Smooth muscle cell (in vitro differentiated cells): ENCODE results near the gene ONECUT3. TPM values are rescaled to one million over a fixed set of nuclear protein-coding genes. Genes with fewer than 3 reads are reported as not detected.

Experiments used
- DNase-seq: peaks from one replicate; lab custom pipeline; 2025; ENCODE audit not compliant: unreplicated experiment; lab: John Stamatoyannopoulos, UW
- H2AFZ ChIP-seq: fragments of 200-600 bp; sonication (generic); 2 replicates; pipeline ENCODE4 v1.6.0; 2016; ENCODE audit warnings: antibody characterized with exemption, low read depth, mild to moderate bottlenecking
- H3F3A ChIP-seq: fragments of 200-600 bp; sonication (generic); 2 replicates; pipeline ENCODE4 v1.6.0; 2017; ENCODE audit warnings: antibody characterized with exemption, low read depth
- H3K27ac ChIP-seq: fragments of 200-600 bp; sonication (generic); 2 replicates; pipeline ENCODE4 v1.5.1; 2016; ENCODE audit warnings: low read depth, mild to moderate bottlenecking
- H3K27me3 ChIP-seq: fragments of 200-600 bp; sonication (generic); 2 replicates; pipeline ENCODE4 v1.6.1; 2016; ENCODE audit warnings: low read depth, mild to moderate bottlenecking
- H3K36me3 ChIP-seq: fragments of 200-600 bp; sonication (generic); 2 replicates; pipeline ENCODE4 v1.5.1; 2016; ENCODE audit warnings: low read depth
- H3K4me1 ChIP-seq: fragments of 200-600 bp; sonication (generic); 2 replicates; pipeline ENCODE4 v1.5.1; 2016; ENCODE audit warnings: low read depth
- H3K4me2 ChIP-seq: fragments of 200-600 bp; sonication (generic); 2 replicates; pipeline ENCODE4 v1.6.0; 2016; ENCODE audit warnings: mild to moderate bottlenecking
- H3K4me3 ChIP-seq: fragments of 200-600 bp; sonication (generic); 2 replicates; pipeline ENCODE4 v1.5.1; 2016; ENCODE audit warnings: mild to moderate bottlenecking
- H3K79me2 ChIP-seq: fragments of 200-600 bp; sonication (generic); 2 replicates; pipeline ENCODE4 v1.6.0; 2016; ENCODE audit warnings: low read depth, mild to moderate bottlenecking
- H3K9ac ChIP-seq: fragments of 200-600 bp; sonication (generic); 2 replicates; pipeline ENCODE4 v1.6.0; 2016; ENCODE audit warnings: low read depth
- H3K9me3 ChIP-seq: fragments of 200-600 bp; sonication (generic); replicated peaks from 2 replicates; pipeline ENCODE4 v1.5.1; 2016; ENCODE audit warnings: low read depth
- H4K20me1 ChIP-seq: fragments of 200-600 bp; sonication (generic); 2 replicates; pipeline ENCODE4 v1.6.0; 2016; ENCODE audit warnings: low read depth
- CTCF ChIP-seq: fragments of 200-600 bp; sonication (generic); IDR thresholded peaks from 2 replicates; pipeline ENCODE4 v1.5.1; 2017; ENCODE audit warnings: borderline replicate concordance, mild to moderate bottlenecking, antibody characterized with exemption; ENCODE audit not compliant: insufficient read depth, poor library complexity, severe bottlenecking
- WGBS: methylation state at CpG from one replicate; pipeline ENCODE4 v1.1.7; 2016; ENCODE audit warnings: low lambda C conversion rate; 5-methylcytosine and 5-hydroxymethylcytosine counted together
- microRNA counts: library from miRNA; unstranded; fragments of <30 nt; microRNA quantifications from one replicate; lab custom pipeline; 2016
- microRNA-seq: library from miRNA; unstranded; fragments of <30 nt; microRNA quantifications from one replicate; pipeline ENCODE4, GENCODE V29; 2016; ENCODE audit warnings: borderline number of aligned reads
- polyA plus RNA-seq: library from polyadenylated mRNA; unstranded; fragments of >200 nt; fragmentation: Nextera tagmentation; extraction: Ambion mirVana; gene quantifications from 2 replicates; pipeline ENCODE4 v1.2.1, GENCODE V29; 2016
- small RNA-seq: library from RNA; depleted of rRNA; stranded (forward); fragments of <200 nt; gene quantifications from one replicate; pipeline ENCODE3, GENCODE V24; 2014
- total RNA-seq: library from RNA; depleted of rRNA; stranded (reverse); fragments of >200 nt; gene quantifications from 2 replicates; pipeline ENCODE4 v1.2.3, GENCODE V29; 2014

The ONECUT3 gene
- total and polyA plus RNA-seq, 2 experiments from 2014 or later = not detected

DNA sequence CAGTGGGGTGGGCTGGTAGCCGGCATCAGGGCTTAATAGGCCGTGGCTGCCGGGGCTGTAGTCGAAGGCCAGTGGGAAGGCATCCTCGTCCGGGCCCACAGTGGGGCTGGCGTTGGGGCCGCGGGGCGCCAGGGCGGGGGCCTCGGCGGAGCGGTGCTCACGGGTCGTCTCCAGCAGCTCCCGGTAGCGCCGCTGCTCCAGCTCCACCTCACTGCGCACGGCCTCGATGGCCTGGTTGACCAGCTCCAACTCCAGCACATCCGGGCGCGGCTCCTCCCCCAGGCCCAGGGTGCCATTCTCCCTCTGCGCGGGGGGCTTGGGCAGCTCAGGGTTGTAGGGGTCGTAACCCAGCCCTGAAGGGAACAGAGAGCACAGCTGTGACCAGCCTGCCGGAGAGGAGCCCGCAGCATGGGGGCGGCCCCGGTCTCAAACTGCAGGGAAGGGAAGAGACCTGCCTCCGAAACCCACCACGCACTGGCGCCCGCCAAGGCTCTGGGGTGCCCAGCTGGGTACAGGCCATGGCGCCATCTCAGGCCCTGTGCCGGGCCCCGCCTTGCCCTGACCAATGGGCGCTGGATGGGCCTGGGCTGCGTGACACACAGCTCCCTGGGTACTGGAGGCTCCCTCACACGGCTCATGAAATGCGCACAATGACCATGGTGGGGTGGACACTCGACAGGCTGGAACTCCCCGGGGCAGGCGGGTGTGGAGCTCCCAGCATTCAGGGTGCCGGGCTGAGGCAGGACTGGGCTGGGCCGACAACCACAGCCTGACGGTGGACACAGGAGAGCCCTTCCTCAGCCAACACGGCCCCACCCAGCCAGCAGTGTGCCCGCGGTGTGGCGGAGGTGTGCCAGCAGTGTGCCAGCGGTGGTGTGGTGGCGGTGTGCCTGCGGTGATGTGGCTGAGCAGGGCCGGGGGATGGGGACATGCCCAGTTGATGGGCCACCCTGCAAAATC is 75.3 kb downstream of the ONECUT3 start:
- H3K27me3 ChIP-seq = no peaks in the 10 kb centered on the region
- peaks cover 6% of the 10 kb centered on the region for H3K79me2 ChIP-seq
- no peaks in the 10 kb centered on the region for H3K36me3 ChIP-seq
- H3K4me3 ChIP-seq = no peak overlapping the region
- WGBS = 97% methylated on average over 41 of the region's 57 CpGs
- H3K9ac ChIP-seq = no peak overlapping the region
- no peak for DNase-seq
- H4K20me1 ChIP-seq = peaks cover 68% of the 10 kb centered on the region
- TF ChIP-seq CTCF = no peak
- no peak overlapping the region for H3K27ac ChIP-seq
- H3K4me1 ChIP-seq = no peaks in the 10 kb centered on the region
- H3K4me2 ChIP-seq = no peak overlapping the region
- H3K9me3 ChIP-seq = no peaks in the 10 kb centered on the region
- no peak overlapping the region for H2AFZ ChIP-seq
- H3F3A ChIP-seq = no peaks in the 10 kb centered on the region

GRCh38 chr19:1829958-1830357 is 76.7 kb downstream of the ONECUT3 start:
- Histone ChIP-seq H3K4me1 (no peaks in the 10 kb centered on the region), H4K20me1 (peaks cover 82% of the 10 kb centered on the region), H3K4me2 (no peak overlapping the region), H3K79me2 (peaks cover 20% of the 10 kb centered on the region), H3K27me3 (no peaks in the 10 kb centered on the region), H3K9me3 (no peaks in the 10 kb centered on the region), H3K27ac (no peak overlapping the region), H3K36me3 (no peaks in the 10 kb centered on the region), H3K4me3 (no peak overlapping the region), H3F3A (no peaks in the 10 kb centered on the region), H2AFZ (no peak overlapping the region), H3K9ac (no peak overlapping the region)
- 96% methylated on average over 11 of the region's 11 CpGs for WGBS
- TF ChIP-seq CTCF = no peak
- DNase-seq = no peak

DNA sequence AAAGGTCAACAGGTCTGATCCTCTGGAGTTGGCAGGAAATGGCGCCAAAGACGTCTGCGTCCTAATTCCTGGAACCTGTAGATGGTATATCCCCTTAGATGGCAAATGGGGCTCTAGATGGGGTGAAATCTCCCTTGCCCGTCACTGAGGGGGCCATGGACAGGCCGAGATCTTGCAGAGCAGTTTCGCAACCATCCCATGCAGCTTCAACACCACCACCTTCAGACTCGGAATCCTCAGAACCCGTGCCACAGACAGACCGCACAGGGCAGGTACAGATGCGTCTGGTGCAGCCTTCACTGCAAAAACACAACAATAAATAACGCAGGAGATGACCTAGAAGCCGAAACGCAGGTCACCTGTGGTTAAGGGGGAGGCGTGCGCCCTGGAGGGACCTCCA is 77.3 kb downstream of the ONECUT3 start:
- peaks cover 88% of the 10 kb centered on the region for H4K20me1 ChIP-seq
- 96% methylated on average over 15 of the region's 15 CpGs for WGBS
- no peak overlapping the region for H3K9ac ChIP-seq

More for the DNA sequence above, 77.3 kb downstream of the ONECUT3 start:
- no peaks in the 10 kb centered on the region for H3K4me1 ChIP-seq
- H3K4me2 ChIP-seq = no peak overlapping the region
- H3K27ac ChIP-seq = no peak overlapping the region
- no peak for TF ChIP-seq CTCF
- H2AFZ ChIP-seq = no peak overlapping the region
- H3K36me3 ChIP-seq = no peaks in the 10 kb centered on the region
- H3K9me3 ChIP-seq = no peaks in the 10 kb centered on the region
- H3K4me3 ChIP-seq = no peak overlapping the region
- no peak for DNase-seq
- peaks cover 26% of the 10 kb centered on the region for H3K79me2 ChIP-seq
- no peaks in the 10 kb centered on the region for H3F3A ChIP-seq
- H3K27me3 ChIP-seq = no peaks in the 10 kb centered on the region

MicroRNAs within 50 kb of the gene (microRNA counts, 767-probe panel; counts per million panel counts)
- microRNA hsa-miR-1909-3p (lab: Ali Mortazavi, UCI) = 183 counts per million

Small RNAs within 50 kb of the gene (microRNA-seq; reads per million reads assigned to microRNA genes)
- 2.3 reads per million for gene MIR1909

Small RNAs within 50 kb of the gene (small RNA-seq; reads per million reads assigned to genes)
- not detected for gene RF00017

Other genes starting within 250 kb of the ONECUT3 start
- gene ADAMTSL5, start 240.5 kb upstream of the ONECUT3 start, total RNA-seq = 11.1 and 16.4 TPM in 2 replicates
- gene ADAMTSL5, start 240.5 kb upstream of the ONECUT3 start, polyA plus RNA-seq = 24.3 and 37.6 TPM in 2 replicates
- not detected in 2 replicates for gene PLK5, start 229.4 kb upstream of the ONECUT3 start, total RNA-seq
- 0.60 TPM in 1 of 2 replicates, not detected in the other for gene PLK5, start 229.4 kb upstream of the ONECUT3 start, polyA plus RNA-seq
- 28.6 and 41.5 TPM in 2 replicates for gene MEX3D, start 185.2 kb upstream of the ONECUT3 start, total RNA-seq
- gene MEX3D, start 185.2 kb upstream of the ONECUT3 start, polyA plus RNA-seq = 8.4 and 9.3 TPM in 2 replicates
- 40.3 and 50.7 TPM in 2 replicates for gene MBD3, start 160.6 kb upstream of the ONECUT3 start, total RNA-seq
- 47.3 and 52.7 TPM in 2 replicates for gene MBD3, start 160.6 kb upstream of the ONECUT3 start, polyA plus RNA-seq
- gene UQCR11, start 148.0 kb upstream of the ONECUT3 start, total RNA-seq = 32.3 and 40.4 TPM in 2 replicates
- 550 and 592 TPM in 2 replicates for gene UQCR11, start 148.0 kb upstream of the ONECUT3 start, polyA plus RNA-seq
- 76.3 and 89.0 TPM in 2 replicates for gene TCF3, start 100.9 kb upstream of the ONECUT3 start, total RNA-seq
- 145 and 150 TPM in 2 replicates for gene TCF3, start 100.9 kb upstream of the ONECUT3 start, polyA plus RNA-seq
- gene ATP8B3, start 58.8 kb downstream of the ONECUT3 start, total RNA-seq = 2.0 and 2.8 TPM in 2 replicates
- gene ATP8B3, start 58.8 kb downstream of the ONECUT3 start, polyA plus RNA-seq = 3.8 and 3.9 TPM in 2 replicates
- gene REXO1, start 95.0 kb downstream of the ONECUT3 start, total RNA-seq = 5.0 and 10.6 TPM in 2 replicates
- gene REXO1, start 95.0 kb downstream of the ONECUT3 start, polyA plus RNA-seq = 11.6 and 17.9 TPM in 2 replicates
- 4.3 and 5.8 TPM in 2 replicates for gene KLF16, start 110.1 kb downstream of the ONECUT3 start, total RNA-seq
- 15.4 and 16.7 TPM in 2 replicates for gene KLF16, start 110.1 kb downstream of the ONECUT3 start, polyA plus RNA-seq
- 42.9 and 49.2 TPM in 2 replicates for gene ABHD17A, start 132.0 kb downstream of the ONECUT3 start, total RNA-seq
- 98.3 and 106 TPM in 2 replicates for gene ABHD17A, start 132.0 kb downstream of the ONECUT3 start, polyA plus RNA-seq
- 0.49 and 0.58 TPM in 2 replicates for gene ADAT3, start 151.9 kb downstream of the ONECUT3 start, total RNA-seq
- gene ADAT3, start 151.9 kb downstream of the ONECUT3 start, polyA plus RNA-seq = 2.0 and 4.8 TPM in 2 replicates
- gene SCAMP4, start 151.9 kb downstream of the ONECUT3 start, total RNA-seq = 72.6 and 96.9 TPM in 2 replicates
- gene SCAMP4, start 151.9 kb downstream of the ONECUT3 start, polyA plus RNA-seq = 54.5 and 74.1 TPM in 2 replicates
- 47.5 and 53.5 TPM in 2 replicates for gene CSNK1G2, start 187.7 kb downstream of the ONECUT3 start, total RNA-seq
- gene CSNK1G2, start 187.7 kb downstream of the ONECUT3 start, polyA plus RNA-seq = 74.9 and 86.1 TPM in 2 replicates